IMR-90 (cell line): Measurements from ENCODE around the gene ABCA4. TPM values are rescaled to one million over a fixed set of nuclear protein-coding genes. Genes with fewer than 3 reads are reported as not detected.

Experiments used
- ATAC-seq: fragments of 200-7000 bp; cut with Tn5 transposase; 2 replicates; pipeline ENCODE4 v1.9.1; 2020; ENCODE audit warnings: low read depth, mild to moderate bottlenecking, moderate library complexity
- BruUV-seq: library from RNA; stranded (reverse); fragments of 400-500 nt; replicated peaks from 2 replicates; lab custom pipeline; 2021; lab: Mats Ljungman, UMichigan
- CTCF ChIA-PET: fragments of 300-600 bp; formaldehyde crosslinking; extraction: SDS; loops from one replicate; lab custom pipeline; 2021; ENCODE audit warnings: antibody characterized with exemption; lab: Yijun Ruan, JAX
- POLR2A ChIA-PET: fragments of 300-600 bp; sonication (Branson Sonifier 250); formaldehyde crosslinking; loops from one replicate; lab custom pipeline; 2022; ENCODE audit warnings: antibody characterized with exemption; ENCODE audit not compliant: unreplicated experiment; lab: Charles Lee
- DNase-seq: peaks from one replicate; pipeline ENCODE4 v3.0.0; 2013
- H2AFZ ChIP-seq: replicated peaks from 2 replicates; pipeline ENCODE3; 2013; ENCODE audit warnings: low read length, mild to moderate bottlenecking; ENCODE audit not compliant: poor library complexity
- H2AK5ac ChIP-seq: 2 replicates; pipeline ENCODE4 v1.6.1; 2013; ENCODE audit warnings: low read depth, low read length, inconsistent platforms
- H2AK9ac ChIP-seq: replicated peaks from 2 replicates; pipeline ENCODE3; 2013; ENCODE audit warnings: mild to moderate bottlenecking, low read depth, low read length, moderate library complexity; ENCODE audit not compliant: poor library complexity
- H2BK120ac ChIP-seq: 2 replicates; pipeline ENCODE4 v1.6.1; 2013; ENCODE audit warnings: low read depth, low read length, inconsistent platforms
- H2BK15ac ChIP-seq: 3 replicates; pipeline ENCODE4 v1.6.1; 2013; ENCODE audit warnings: low read depth, low read length, inconsistent platforms
- H2BK20ac ChIP-seq: 2 replicates; pipeline ENCODE4 v1.6.1; 2013; ENCODE audit warnings: low read depth, mild to moderate bottlenecking, inconsistent platforms, low read length, moderate library complexity
- H2BK5ac ChIP-seq: 2 replicates; pipeline ENCODE4 v1.6.1; 2013; ENCODE audit warnings: mild to moderate bottlenecking, low read depth, low read length, inconsistent platforms; ENCODE audit not compliant: poor library complexity, severe bottlenecking
- H3K14ac ChIP-seq: replicated peaks from 2 replicates; pipeline ENCODE4 v1.6.1; 2013; ENCODE audit warnings: low read depth, low read length, inconsistent platforms
- H3K18ac ChIP-seq: 2 replicates; pipeline ENCODE4 v1.6.1; 2013; ENCODE audit warnings: low read depth, low read length, control low read depth
- H3K23ac ChIP-seq: 2 replicates; pipeline ENCODE4 v1.6.1; 2013; ENCODE audit warnings: low read depth, low read length, inconsistent platforms
- H3K27ac ChIP-seq: 2 replicates; pipeline ENCODE4 v1.5.1; 2013; ENCODE audit warnings: mild to moderate bottlenecking, control low read depth, low read length; ENCODE audit not compliant: insufficient read depth
- H3K27me3 ChIP-seq: 2 replicates; pipeline ENCODE4 v1.6.1; 2013; ENCODE audit warnings: low read length; ENCODE audit not compliant: control insufficient read depth, insufficient read depth
- H3K36me3 ChIP-seq: 2 replicates; pipeline ENCODE4 v1.6.1; 2013; ENCODE audit warnings: low read length, mixed read lengths; ENCODE audit not compliant: control insufficient read depth, insufficient read depth
- H3K4ac ChIP-seq: 2 replicates; pipeline ENCODE4 v1.6.1; 2013; ENCODE audit warnings: low read depth, low read length, inconsistent platforms
- H3K4me1 ChIP-seq: 2 replicates; pipeline ENCODE4 v1.6.1; 2013; ENCODE audit warnings: low read length, mixed read lengths; ENCODE audit not compliant: control insufficient read depth, insufficient read depth
- H3K4me2 ChIP-seq: 2 replicates; pipeline ENCODE4 v1.6.1; 2013; ENCODE audit warnings: low read depth, mild to moderate bottlenecking, control low read depth, low read length, moderate library complexity
- H3K4me3 ChIP-seq: 2 replicates; pipeline ENCODE4 v1.5.1; 2013; ENCODE audit warnings: low read depth, mild to moderate bottlenecking, control low read depth, low read length, moderate library complexity; ENCODE audit not compliant: insufficient read depth
- H3K56ac ChIP-seq: 2 replicates; pipeline ENCODE4 v1.6.1; 2013; ENCODE audit warnings: low read length, inconsistent platforms; ENCODE audit not compliant: insufficient read depth; ENCODE audit errors: extremely low read depth
- H3K79me1 ChIP-seq, 2 experiments: 2 replicates each; pipeline ENCODE4 v1.6.1; 2013; ENCODE audit warnings: low read length in 2 of 2, inconsistent platforms in 1 of 2, low read depth in 1 of 2
- H3K9ac ChIP-seq: 2 replicates; pipeline ENCODE4 v1.6.1; 2013; ENCODE audit warnings: low read depth, low read length, control low read depth
- H3K9me1 ChIP-seq: 2 replicates; pipeline ENCODE4 v1.6.1; 2013; ENCODE audit warnings: low read length, inconsistent platforms; ENCODE audit not compliant: insufficient read depth
- H3K9me3 ChIP-seq: 2 replicates; pipeline ENCODE4 v1.6.1; 2013; ENCODE audit warnings: low read length; ENCODE audit not compliant: control insufficient read depth, insufficient read depth
- H4K20me1 ChIP-seq: 2 replicates; pipeline ENCODE4 v1.6.1; 2013; ENCODE audit warnings: low read length, inconsistent platforms; ENCODE audit not compliant: insufficient read depth
- H4K5ac ChIP-seq: 2 replicates; pipeline ENCODE4 v1.6.1; 2013; ENCODE audit warnings: mild to moderate bottlenecking, low read depth, low read length, control low read depth
- H4K8ac ChIP-seq, 2 experiments: 2 replicates each; pipeline ENCODE4 v1.6.1; 2013; ENCODE audit warnings: low read depth in 2 of 2, low read length in 2 of 2, control low read depth in 1 of 2, inconsistent platforms in 1 of 2
- H4K91ac ChIP-seq: 2 replicates; pipeline ENCODE4 v1.6.1; 2013; ENCODE audit warnings: low read depth, low read length, inconsistent platforms; ENCODE audit not compliant: insufficient read depth
- BHLHE40 ChIP-seq: fragments of 150-350 bp; IDR thresholded peaks from 2 replicates; pipeline ENCODE4 v1.6.1; 2016; ENCODE audit warnings: mild to moderate bottlenecking, low read depth, low read length
- CEBPB ChIP-seq: IDR thresholded peaks from 2 replicates; pipeline ENCODE4 v1.6.1; 2012; ENCODE audit warnings: low read depth, low read length, improper control_type of control experiment
- CHD1 ChIP-seq: IDR thresholded peaks from 2 replicates; pipeline ENCODE4 v1.6.1; 2012; ENCODE audit warnings: low read depth, low read length, improper control_type of control experiment
- CTCF ChIP-seq: conservative IDR thresholded peaks from 2 replicates; pipeline ENCODE4 v1.5.1; 2012; ENCODE audit warnings: mild to moderate bottlenecking, low read depth, low read length, improper control_type of control experiment
- ELK1 ChIP-seq: fragments of 150-350 bp; IDR thresholded peaks from 2 replicates; pipeline ENCODE4 v1.6.1; 2016; ENCODE audit warnings: low read depth, mild to moderate bottlenecking, low read length, moderate library complexity, borderline replicate concordance
- FOS ChIP-seq: fragments of 150-350 bp; IDR thresholded peaks from 2 replicates; pipeline ENCODE4 v1.6.1; 2016; ENCODE audit warnings: low read depth, low read length
- MAFK ChIP-seq: IDR thresholded peaks from 2 replicates; pipeline ENCODE4 v1.6.1; 2012; ENCODE audit warnings: low read depth, low read length, improper control_type of control experiment
- MAZ ChIP-seq: IDR thresholded peaks from 2 replicates; pipeline ENCODE4 v1.6.1; 2012; ENCODE audit warnings: low read depth, mild to moderate bottlenecking, low read length, improper control_type of control experiment, moderate library complexity, borderline replicate concordance
- MXI1 ChIP-seq: IDR thresholded peaks from 2 replicates; pipeline ENCODE4 v1.6.1; 2012; ENCODE audit warnings: low read depth, mild to moderate bottlenecking, low read length, moderate library complexity, borderline replicate concordance
- NFE2L2 ChIP-seq: fragments of 150-350 bp; IDR thresholded peaks from 2 replicates; pipeline ENCODE4 v1.6.1; 2016; ENCODE audit warnings: low read depth, mild to moderate bottlenecking, low read length
- POLR2A ChIP-seq: IDR thresholded peaks from 2 replicates; pipeline ENCODE4 v1.6.1; 2012; ENCODE audit warnings: mild to moderate bottlenecking, low read depth, low read length
- RAD21 ChIP-seq: IDR thresholded peaks from 2 replicates; pipeline ENCODE4 v1.6.1; 2012; ENCODE audit warnings: low read length, improper control_type of control experiment
- RCOR1 ChIP-seq: IDR thresholded peaks from 2 replicates; pipeline ENCODE4 v1.6.1; 2012; ENCODE audit warnings: mild to moderate bottlenecking, low read length, improper control_type of control experiment; ENCODE audit not compliant: insufficient replicate concordance
- RFX5 ChIP-seq: IDR thresholded peaks from 2 replicates; pipeline ENCODE4 v1.8.0; 2012; ENCODE audit warnings: low read depth, mild to moderate bottlenecking, low read length, moderate library complexity
- SMC3 ChIP-seq: fragments of 150-350 bp; IDR thresholded peaks from 2 replicates; pipeline ENCODE4 v1.6.1; 2016; ENCODE audit warnings: low read depth, mild to moderate bottlenecking, antibody characterized with exemption, low read length, moderate library complexity
- USF2 ChIP-seq: fragments of 150-350 bp; IDR thresholded peaks from 2 replicates; pipeline ENCODE4 v1.6.1; 2017; ENCODE audit warnings: mild to moderate bottlenecking, antibody characterized with exemption, low read length, low read depth
- WGBS, 2 experiments: methylation state at CpG; one replicate each; pipeline versions ENCODE4 v1.1.5 to v1.1.7; 2013; ENCODE audit warnings: missing lambda C conversion rate in 2 of 2; ENCODE audit not compliant: insufficient read length in 1 of 2; ENCODE audit errors: extremely low coverage in 2 of 2; 5-methylcytosine and 5-hydroxymethylcytosine counted together
- dilution Hi-C: fragments of 300-500 bp; cut with HindIII; formaldehyde crosslinking; loops from one replicate; pipeline ENCODE4 v1.14.3; 2018; ENCODE audit warnings: low sequenced_read_pairs; ENCODE audit not compliant: unreplicated experiment
- in situ Hi-C: fragments of 300-500 bp; cut with MboI; formaldehyde crosslinking; loops from 3 replicates; pipeline ENCODE4 v1.14.3; 2019; ENCODE audit warnings: low sequenced_read_pairs, inconsistent platforms, mixed read lengths
- intact Hi-C: fragments of 100-400 bp; cut with micrococcal nuclease; formaldehyde crosslinking; loops from 2 replicates; pipeline ENCODE4 v1.10.0; 2022
- polyA plus RNA-seq, 3 experiments: library from polyadenylated mRNA; depleted of rRNA; stranded (reverse); fragments of >200 nt; gene quantifications; 2 replicates each; pipeline ENCODE4 v1.2.3, GENCODE V29; 2012; ENCODE audit warnings: low replicate concordance in 1 of 3
- total RNA-seq: library from RNA; depleted of rRNA; stranded (reverse); fragments of >200 nt; gene quantifications from 2 replicates; pipeline ENCODE4 v1.2.3, GENCODE V29; 2012

ABCA4 gene
- total and polyA plus RNA-seq, 2 of the 4 experiments (the other 2 are of a cell fraction), result under 0.01 to 0.36 TPM

GRCh38 chr1:94011129-94011528, 109.8 kb downstream of the ABCA4 start:
- intact Hi-C loops, result no loop called here
- H2BK5ac ChIP-seq, result no peak overlapping the region
- H3K4me2 ChIP-seq, result no peak overlapping the region
- no peak overlapping the region for H3K23ac ChIP-seq
- no peak overlapping the region for H3K18ac ChIP-seq
- 83% methylated on average over 2 of the region's 8 CpGs; no CpG with 5 or more reads in 1 of the 2 experiments for WGBS, 2 experiments
- in situ Hi-C loops, result no loop called here
- no TSS peak for BruUV-seq
- no peak overlapping the region for H2BK15ac ChIP-seq
- H3K27ac ChIP-seq, result no peak overlapping the region
- DNase-seq, result no peak
- no peaks in the 10 kb centered on the region for H3K36me3 ChIP-seq
- H3K79me1 ChIP-seq, result no peaks in the 10 kb centered on the region
- no peak overlapping the region for H3K4me3 ChIP-seq
- TF ChIP-seq RFX5, result no peak
- no peak for TF ChIP-seq CTCF
- TF ChIP-seq MXI1, result no peak
- no peak for TF ChIP-seq USF2
- no peak for TF ChIP-seq RCOR1
- no peak for TF ChIP-seq MAZ
- no peak for TF ChIP-seq RAD21
- TF ChIP-seq CHD1, result no peak
- TF ChIP-seq MAFK, result no peak
- TF ChIP-seq NFE2L2, result no peak
- no peak for TF ChIP-seq POLR2A
- no peak for TF ChIP-seq BHLHE40
- TF ChIP-seq FOS, result no peak
- TF ChIP-seq SMC3, result no peak
- TF ChIP-seq ELK1, result no peak
- TF ChIP-seq CEBPB, result no peak
- no peak overlapping the region for H2BK20ac ChIP-seq
- no peak overlapping the region for H3K14ac ChIP-seq
- H3K4me1 ChIP-seq, result peaks cover 5% of the 10 kb centered on the region; the same call in 1 of the 2 replicates
- H4K20me1 ChIP-seq, result no peaks in the 10 kb centered on the region
- POLR2A ChIA-PET, result interaction anchor here (0.5 kb wide), 1 partner anchor 665 kb away, joined by 4 read pairs; the partner anchor contains the start of gene DR1
- dilution Hi-C loops, result no loop called here
- H4K5ac ChIP-seq, result no peak overlapping the region
- no peaks in the 10 kb centered on the region for H3K9me3 ChIP-seq
- H3K27me3 ChIP-seq, result no peaks in the 10 kb centered on the region; the same call in 1 of the 2 replicates
- no peak overlapping the region for H3K56ac ChIP-seq
- CTCF ChIA-PET, result no interaction called here
- no peak overlapping the region for H3K4ac ChIP-seq
- H2AK9ac ChIP-seq, result no peak overlapping the region
- H2AFZ ChIP-seq, result peak overlapping the region; percentile 40
- no peak overlapping the region for H3K9ac ChIP-seq
- no peak overlapping the region for H4K8ac ChIP-seq
- no peak overlapping the region for H2BK120ac ChIP-seq
- no peak overlapping the region for H2AK5ac ChIP-seq
- H3K9me1 ChIP-seq, result no peaks in the 10 kb centered on the region
- no peak overlapping the region for H4K91ac ChIP-seq
- ATAC-seq, result no peak
